Breast epithelium (tissue), 4 donors: ENCODE data around the gene BRINP3. TPM values are rescaled to one million over a fixed set of nuclear protein-coding genes. Genes with fewer than 3 reads are reported as not detected.

Experiments
- DNase-seq, 2 donors: peaks; one replicate each; pipeline ENCODE4 v3.0.0-alpha.2; 2019; ENCODE audit warnings: low spot score in 2 of 2
- H3K27ac ChIP-seq, 2 donors: fragments of 200-600 bp; sonication (generic) in 1 of 2; one replicate each; pipeline ENCODE4 v1.5.1; 2016 to 2019; ENCODE audit warnings: mild to moderate bottlenecking in 1 of 2
- H3K27me3 ChIP-seq, 2 donors: fragments of 200-600 bp; sonication (generic) in 1 of 2; one replicate each; pipeline versions ENCODE4 v1.5.1 to v1.6.0; 2017 to 2019; ENCODE audit warnings: control low read depth in 1 of 2, mild to moderate bottlenecking in 1 of 2
- H3K36me3 ChIP-seq: fragments of 200-600 bp; one replicate; pipeline ENCODE4 v1.5.1; 2019
- H3K4me1 ChIP-seq, 2 donors: fragments of 200-600 bp; sonication (generic); one replicate each; pipeline ENCODE4 v1.5.1; 2016 to 2019; ENCODE audit warnings: control low read depth in 1 of 2
- H3K4me3 ChIP-seq, 3 donors: fragments of 200-600 bp; sonication (generic); 1 replicate in 2 of 3; 2 replicates in 1 of 3; pipeline ENCODE4 v1.5.1; 2016 to 2019; ENCODE audit warnings: mild to moderate bottlenecking in 3 of 3, moderate library complexity in 2 of 3
- H3K9me3 ChIP-seq, 2 donors: fragments of 200-600 bp; sonication (generic) in 1 of 2; one replicate each; pipeline ENCODE4 v1.5.1; 2016 to 2019; ENCODE audit warnings: control low read depth in 1 of 2
- CTCF ChIP-seq, 3 donors: fragments of 450-650 bp; IDR thresholded peaks; one replicate each; pipeline ENCODE4 v1.5.1; 2016 to 2017; ENCODE audit warnings: antibody characterized with exemption in 3 of 3, mild to moderate bottlenecking in 3 of 3, moderate library complexity in 3 of 3
- POLR2A ChIP-seq: fragments of 450-650 bp; IDR thresholded peaks from one replicate; pipeline ENCODE4 v1.6.1; 2016; ENCODE audit warnings: antibody characterized with exemption, mild to moderate bottlenecking, moderate library complexity
- POLR2AphosphoS5 ChIP-seq, 3 donors: sonication (generic); formaldehyde crosslinking; IDR thresholded peaks; one replicate each; pipeline ENCODE4 v1.6.1; 2017; ENCODE audit warnings: antibody characterized with exemption in 3 of 3
- intact Hi-C: fragments of 100-400 bp; cut with DNase I; formaldehyde crosslinking; loops from one replicate; pipeline ENCODE4 v1.15.1; 2023; ENCODE audit warnings: low total_unique reads
- total RNA-seq, 3 donors: library from RNA; depleted of rRNA; stranded (reverse); fragments of >200 nt; gene quantifications; one replicate each; pipeline ENCODE4 v1.1.0, GENCODE V29; 2016

The BRINP3 gene
- total RNA-seq, 3 donors from 2014 or later, result 0.29 to 3.6 TPM; not detected in 1

GRCh38 chr1:190353538-190354101 is 124.0 kb downstream of the BRINP3 start:
- Histone ChIP-seq H3K27ac (no peak overlapping the region), H3K4me3 (no peak overlapping the region), H3K36me3 (no peaks in the 10 kb centered on the region), H3K4me1 (no peaks in the 10 kb centered on the region), H3K27me3 (no peaks in the 10 kb centered on the region), H3K9me3 (no peaks in the 10 kb centered on the region)
- DNase-seq, result no peak
- intact Hi-C loops, result no loop called here
- TF ChIP-seq POLR2A (no peak), CTCF (IDR thresholded peaks at IDR 0.05) (no peak), POLR2AphosphoS5 (IDR thresholded peaks at IDR 0.05) (no peak)

GRCh38 chr1:190344454-190344853 is 133.2 kb downstream of the BRINP3 start:
- H3K27ac ChIP-seq, result no peak overlapping the region
- H3K27me3 ChIP-seq, result no peaks in the 10 kb centered on the region
- no peaks in the 10 kb centered on the region for H3K9me3 ChIP-seq
- intact Hi-C loops, result no loop called here
- TF ChIP-seq CTCF (IDR thresholded peaks at IDR 0.05) (no peak), POLR2AphosphoS5 (IDR thresholded peaks at IDR 0.05) (no peak), POLR2A (no peak)
- no peak overlapping the region for H3K4me3 ChIP-seq
- H3K4me1 ChIP-seq, result no peaks in the 10 kb centered on the region
- DNase-seq, result no peak
- H3K36me3 ChIP-seq, result no peaks in the 10 kb centered on the region

- Histone ChIP-seq H3K27ac (no peak overlapping the region), H3K4me3 (no peak overlapping the region), H3K27me3 (no peaks in the 10 kb centered on the region), H3K36me3 (no peaks in the 10 kb centered on the region), H3K9me3 (no peaks in the 10 kb centered on the region), H3K4me1 (no peaks in the 10 kb centered on the region)
- intact Hi-C loops, result no loop called here
- no peak for DNase-seq
- TF ChIP-seq CTCF (IDR thresholded peaks at IDR 0.05) (no peak), POLR2AphosphoS5 (IDR thresholded peaks at IDR 0.05) (no peak), POLR2A (no peak)
Observed at GRCh38 chr1:190338829-190339228, 138.8 kb downstream of the BRINP3 start.

GRCh38 chr1:190328871-190329270 is 148.8 kb downstream of the BRINP3 start:
- TF ChIP-seq POLR2AphosphoS5 (IDR thresholded peaks at IDR 0.05) (no peak), POLR2A (no peak), CTCF (IDR thresholded peaks at IDR 0.05) (no peak)
- Histone ChIP-seq H3K4me1 (no peaks in the 10 kb centered on the region), H3K27me3 (no peaks in the 10 kb centered on the region), H3K36me3 (peaks cover under 1% of the 10 kb centered on the region), H3K27ac (no peak overlapping the region), H3K9me3 (no peaks in the 10 kb centered on the region), H3K4me3 (no peak overlapping the region)
- DNase-seq, result no peak
- intact Hi-C loops, result no loop called here

GRCh38 chr1:190328361-190328760 is 149.3 kb downstream of the BRINP3 start:
- Histone ChIP-seq H3K27me3 (no peaks in the 10 kb centered on the region), H3K36me3 (peaks cover 5% of the 10 kb centered on the region), H3K4me3 (no peak overlapping the region), H3K4me1 (no peaks in the 10 kb centered on the region), H3K9me3 (no peaks in the 10 kb centered on the region), H3K27ac (no peak overlapping the region)
- no peak for DNase-seq
- TF ChIP-seq POLR2AphosphoS5 (IDR thresholded peaks at IDR 0.05) (no peak), CTCF (IDR thresholded peaks at IDR 0.05) (no peak), POLR2A (no peak)
- intact Hi-C loops, result no loop called here
